ENCODE data around the gene MAN1A1.

The MAN1A1 gene

DNA sequence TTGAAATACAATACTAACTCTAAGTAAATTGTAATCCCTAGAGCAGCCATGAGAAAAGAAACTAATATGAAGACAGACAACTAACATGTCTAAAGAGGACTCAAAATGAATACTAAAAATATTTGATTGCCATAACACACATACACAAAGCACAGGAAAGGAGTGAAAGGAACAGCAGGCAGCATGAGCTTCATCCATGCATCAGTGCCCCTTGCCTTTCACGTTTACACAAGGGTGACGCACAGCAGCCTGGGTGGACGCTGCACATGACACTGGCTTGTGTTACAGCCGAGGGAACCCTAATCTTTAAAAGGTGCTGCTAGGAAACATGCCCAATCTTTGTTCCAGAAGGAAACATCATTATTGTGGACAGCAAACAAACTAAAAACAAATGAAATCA, 123.5 kb downstream of the MAN1A1 start:
- DNase-seq = no peak

DNA sequence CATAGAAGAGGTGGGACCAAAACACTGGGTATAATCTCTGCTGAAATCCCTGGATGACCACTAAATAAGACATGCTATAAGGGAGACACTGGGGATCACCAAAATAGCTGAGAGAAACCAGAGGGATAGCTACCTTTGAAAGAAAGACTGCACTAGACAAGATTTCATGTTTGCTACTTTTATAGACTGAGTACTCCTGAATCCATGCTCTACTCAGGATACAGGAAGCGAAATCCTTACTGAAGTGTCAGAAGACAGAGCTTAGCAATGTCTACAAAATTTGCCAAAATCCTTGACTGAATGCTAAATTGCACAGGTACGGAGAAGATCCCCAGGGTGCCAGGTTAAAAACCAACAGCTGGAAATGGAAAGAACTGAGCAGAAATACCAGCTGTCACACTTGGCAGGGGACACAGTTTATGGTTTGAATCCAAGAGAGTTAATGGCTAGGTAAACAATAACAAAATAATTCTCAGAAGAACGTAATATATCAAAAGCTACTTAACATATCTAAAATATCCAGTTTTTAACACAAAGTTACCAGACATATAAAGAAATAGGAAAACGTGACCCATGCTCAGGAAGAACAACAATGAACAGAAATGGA, 125.4 kb downstream of the MAN1A1 start:
- no peak for DNase-seq

DNA sequence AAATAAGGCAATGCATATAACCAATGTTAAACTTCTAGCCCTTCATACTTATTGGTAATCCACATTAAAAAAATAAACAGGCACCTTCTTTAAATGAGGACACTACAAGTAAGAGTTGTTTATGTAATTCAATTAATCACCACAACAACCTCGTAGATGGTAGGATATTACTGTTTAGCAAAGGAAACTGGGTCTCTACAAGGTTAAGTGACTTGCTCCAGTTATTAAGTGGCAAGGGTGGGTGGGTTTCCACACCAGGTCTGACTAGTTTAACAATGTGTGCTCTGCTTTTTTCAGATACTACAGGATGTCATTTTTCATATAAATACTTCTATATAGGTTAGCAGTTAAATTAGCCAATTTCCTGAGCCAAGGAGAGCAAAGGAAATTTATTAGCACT, 129.1 kb downstream of the MAN1A1 start:
- no peak for DNase-seq

DNA sequence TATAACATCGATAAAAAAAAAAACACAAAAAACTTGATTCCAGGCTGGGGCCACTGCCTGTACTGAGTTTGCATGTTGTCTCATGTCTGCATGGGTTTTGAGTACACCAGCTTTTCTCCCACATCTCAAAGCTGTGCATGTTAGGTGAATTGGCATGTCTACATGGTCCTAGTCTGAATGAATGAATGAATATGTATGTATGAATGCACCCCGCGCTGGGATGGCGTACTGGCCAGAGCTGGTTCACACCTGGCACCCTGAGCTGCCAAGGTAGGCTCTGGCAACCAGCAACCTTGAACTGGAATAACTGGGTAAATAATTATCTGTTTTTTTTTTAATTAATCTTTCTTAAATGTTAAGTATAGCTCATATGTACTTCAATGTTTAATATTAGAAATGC, 131.0 kb downstream of the MAN1A1 start:
- no peak for DNase-seq

DNA sequence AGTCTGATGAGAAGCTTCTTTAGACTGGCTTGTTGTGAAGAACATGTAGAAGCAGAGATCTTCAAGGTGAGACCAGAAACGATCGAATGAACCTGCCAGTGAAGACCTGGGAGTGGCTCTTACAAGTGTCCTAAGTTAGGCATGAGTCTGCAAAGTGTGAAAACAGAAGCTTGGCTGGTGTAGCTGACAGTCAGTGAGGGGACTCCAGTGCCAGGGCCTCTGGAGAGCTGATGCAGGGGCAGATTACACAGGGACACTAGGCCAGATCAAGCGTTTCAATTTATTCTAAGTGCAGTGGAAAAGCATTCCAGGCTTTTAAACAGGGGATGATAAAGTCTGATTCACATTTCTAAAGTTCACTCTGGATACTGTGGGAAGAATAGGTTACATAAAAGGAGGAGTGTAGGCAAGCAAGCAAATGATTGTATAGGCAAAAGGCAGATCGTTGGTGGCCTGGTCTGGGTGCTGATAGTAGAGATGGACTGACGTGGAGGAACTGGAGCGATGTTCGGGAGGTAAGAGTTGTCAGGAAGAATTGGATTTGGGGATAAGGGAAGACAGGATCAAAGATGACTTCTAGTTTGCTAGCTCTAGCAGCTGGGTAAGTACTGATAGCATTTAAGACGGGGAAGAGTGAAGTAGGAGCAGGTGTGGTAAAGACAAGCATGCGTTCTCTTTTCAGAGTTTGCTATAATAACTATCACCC, 133.5 kb downstream of the MAN1A1 start:
- DNase-seq = no peak

DNA sequence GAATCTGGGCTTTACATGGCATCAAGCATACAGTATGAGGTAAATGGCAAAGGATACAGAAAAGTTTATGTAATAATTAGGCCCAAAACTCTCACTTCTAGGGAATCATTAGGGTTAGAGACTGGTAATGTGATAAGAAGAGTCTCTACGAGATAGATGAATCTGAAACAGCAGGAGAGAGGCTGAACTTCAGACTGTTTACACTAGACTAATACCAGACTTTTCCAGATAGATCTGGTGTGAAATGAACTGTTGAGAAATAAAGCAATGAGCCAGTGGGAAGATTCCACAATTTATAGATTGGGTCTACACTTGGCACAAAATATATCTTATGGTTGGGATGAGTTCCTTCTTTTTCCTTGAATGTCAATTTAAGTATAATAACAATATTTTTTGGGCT, 134.3 kb downstream of the MAN1A1 start:
- no peak for DNase-seq

DNA sequence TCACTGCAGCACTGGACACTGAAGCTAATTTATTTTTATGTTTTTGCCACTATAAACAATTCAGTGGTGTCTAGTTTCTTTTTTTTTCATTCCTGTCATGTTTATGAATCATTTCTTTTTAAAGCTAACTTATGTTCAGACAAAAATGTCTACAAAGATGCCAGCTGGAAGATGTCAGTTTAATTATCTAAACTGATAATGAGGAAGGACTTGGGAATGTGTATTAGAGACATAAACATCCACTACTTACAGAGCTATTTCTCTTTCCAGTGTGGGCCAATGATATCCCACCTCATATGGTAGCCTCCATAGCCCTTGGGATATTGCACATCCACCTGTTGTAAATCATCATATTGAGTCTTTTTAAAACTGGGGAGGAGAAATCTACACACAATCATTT, 139.0 kb downstream of the MAN1A1 start:
- DNase-seq = no peak

DNA sequence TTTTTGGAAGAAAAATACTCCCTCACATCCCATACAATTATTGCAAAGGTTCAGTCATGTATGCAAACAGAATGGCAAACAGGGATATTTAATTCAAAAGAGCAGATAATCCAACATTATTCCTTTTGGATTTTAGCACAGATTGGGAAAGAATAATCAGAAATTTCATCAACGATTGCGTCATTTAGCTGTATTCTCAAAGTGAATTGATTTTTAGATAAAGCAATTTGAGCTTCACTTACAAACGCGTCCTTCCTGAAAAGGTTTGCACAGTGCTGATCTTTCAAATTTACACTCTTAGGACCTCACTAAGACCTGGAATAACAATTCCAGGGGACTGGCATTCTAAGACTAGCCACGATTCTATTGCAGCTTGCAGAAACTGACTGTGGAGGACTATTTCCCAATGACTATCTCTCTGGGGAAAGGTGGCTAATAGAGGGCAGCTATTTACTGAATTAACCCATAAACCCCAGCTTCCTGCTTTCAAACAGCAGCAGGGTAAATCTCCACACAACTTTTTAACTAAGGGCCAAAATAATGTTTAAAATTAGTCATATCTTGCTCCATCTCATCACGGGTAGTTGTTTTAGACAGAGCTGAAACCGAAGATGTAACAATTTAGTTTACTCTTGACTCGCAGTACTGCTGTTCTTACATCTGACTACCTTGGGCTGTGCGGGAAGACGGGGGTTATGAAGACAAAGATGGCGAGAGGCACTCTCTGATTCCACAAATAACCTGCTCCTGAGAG, 139.9 kb downstream of the MAN1A1 start:
- no peak for DNase-seq

DNA sequence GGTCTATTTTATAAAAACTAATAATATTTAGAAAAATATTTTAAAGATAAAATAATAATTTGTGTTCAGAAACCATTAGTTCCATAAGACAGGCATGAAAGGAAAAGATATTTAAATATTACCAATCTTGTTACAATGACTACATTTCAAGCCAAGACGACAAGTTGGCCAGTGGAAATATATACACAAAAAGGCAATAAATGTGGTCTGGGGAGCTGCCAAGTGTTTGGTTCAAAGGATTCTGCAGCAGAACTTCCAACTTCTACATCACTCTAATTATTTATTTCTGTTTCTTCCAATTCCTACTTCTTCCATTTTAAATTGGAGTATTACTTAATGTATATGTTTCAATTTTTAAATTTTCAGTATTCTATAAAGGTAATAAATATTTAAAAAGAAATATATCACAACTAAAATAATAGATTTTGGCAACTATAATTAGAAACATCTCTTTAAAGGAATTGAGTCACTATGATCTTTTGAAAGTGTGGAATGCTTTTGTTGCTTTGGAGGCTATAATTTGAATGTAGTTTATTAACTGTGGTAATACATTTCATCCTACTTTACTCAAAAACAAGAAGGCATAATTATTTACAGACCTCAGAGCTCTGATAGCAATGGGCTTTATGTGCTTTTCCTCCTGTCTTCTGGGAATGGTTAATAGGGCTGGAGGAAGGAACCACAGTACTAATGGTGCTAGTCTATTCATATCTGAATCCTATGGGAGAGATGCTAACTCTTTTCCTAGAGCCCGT, 141.4 kb downstream of the MAN1A1 start:
- no peak for DNase-seq

DNA sequence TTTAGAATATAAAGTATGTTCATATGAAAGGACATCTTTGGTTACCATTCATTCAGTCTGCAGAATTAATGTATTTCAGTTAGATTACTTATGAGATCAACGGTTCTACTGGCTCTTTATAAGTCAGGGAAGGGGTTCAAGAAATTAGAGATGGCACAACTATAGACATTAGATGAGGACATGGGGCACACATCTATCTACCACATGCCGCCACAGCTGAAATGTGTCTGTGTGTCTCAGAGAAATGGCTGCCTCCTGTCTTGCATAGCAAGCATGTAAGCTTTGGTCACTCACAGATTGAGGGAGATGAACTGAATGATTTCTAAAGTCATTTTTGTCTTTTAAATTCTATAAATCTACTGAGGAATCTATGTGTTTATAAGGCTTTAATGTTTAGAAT, 142.2 kb downstream of the MAN1A1 start:
- no peak for DNase-seq

DNA sequence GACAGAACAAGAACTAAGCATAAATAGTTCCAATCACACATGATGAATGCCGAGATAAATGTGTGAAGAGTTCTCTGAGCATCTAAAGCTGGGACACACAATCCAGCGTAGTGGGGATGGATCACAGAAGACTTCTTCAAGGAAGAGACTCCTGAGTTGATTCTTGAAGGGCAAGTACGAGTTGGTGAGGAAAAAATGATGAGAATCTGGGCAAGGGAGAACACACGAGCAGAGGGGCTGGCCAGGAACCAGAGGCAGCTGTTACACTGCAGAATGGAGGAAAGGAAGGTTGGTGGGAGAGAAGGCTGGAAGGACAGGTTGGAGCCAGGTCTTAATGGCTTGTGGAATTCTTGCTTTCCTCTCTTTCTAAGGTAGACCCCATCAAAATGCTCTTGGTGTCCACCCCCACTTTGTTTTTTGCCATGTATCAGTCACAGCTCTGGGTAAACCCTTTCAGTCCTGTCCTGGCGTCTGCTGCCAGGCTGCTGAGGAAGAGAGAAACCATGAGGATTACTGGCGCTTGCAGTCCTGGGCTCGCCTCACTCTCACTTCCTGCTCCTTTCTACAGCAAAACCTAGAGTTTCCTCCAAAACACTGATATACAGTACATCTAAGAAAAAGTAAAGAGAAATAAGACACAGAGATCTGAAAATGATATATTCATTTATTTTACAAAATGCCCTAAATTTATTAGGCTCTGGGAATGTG, 143.5 kb downstream of the MAN1A1 start:
- DNase-seq = no peak

DNA sequence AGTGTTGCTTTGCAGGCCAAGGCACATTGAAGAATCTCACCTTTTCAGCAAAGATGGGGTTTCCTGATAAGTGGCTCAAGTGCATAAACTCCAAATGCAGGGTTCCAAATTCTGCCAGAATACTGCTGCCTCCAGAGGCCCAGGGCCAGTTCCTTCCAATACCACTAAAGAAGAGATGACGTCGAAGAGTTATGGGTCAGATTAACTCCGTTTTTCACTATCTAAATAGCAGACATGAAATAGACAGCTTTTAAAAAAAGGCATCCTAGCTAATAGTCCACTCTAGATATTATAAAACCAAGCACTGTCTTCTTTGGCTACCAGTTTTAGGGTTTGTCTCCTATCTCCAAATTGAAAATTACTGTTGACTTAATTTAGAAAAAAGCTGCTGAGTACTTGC, 144.8 kb downstream of the MAN1A1 start:
- no peak for DNase-seq

DNA sequence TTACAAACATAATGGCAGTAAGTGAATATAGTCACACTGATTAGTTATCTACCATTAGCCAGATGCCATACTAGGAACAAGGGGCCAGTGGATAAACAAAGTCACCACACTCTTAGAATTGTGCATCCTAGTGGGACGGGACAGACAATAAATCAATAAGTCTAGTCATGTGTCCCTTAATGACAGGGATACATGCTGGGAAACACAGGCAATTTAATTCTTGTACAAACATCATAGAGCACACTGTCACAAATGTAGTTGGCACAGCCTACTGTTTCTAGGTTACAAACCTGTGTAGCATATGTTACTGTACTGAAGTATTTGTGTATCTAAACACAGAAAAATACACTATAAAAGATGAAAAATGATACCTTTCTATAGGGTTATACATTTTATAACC, 148.1 kb downstream of the MAN1A1 start:
- DNase-seq = peak; percentile 43

DNA sequence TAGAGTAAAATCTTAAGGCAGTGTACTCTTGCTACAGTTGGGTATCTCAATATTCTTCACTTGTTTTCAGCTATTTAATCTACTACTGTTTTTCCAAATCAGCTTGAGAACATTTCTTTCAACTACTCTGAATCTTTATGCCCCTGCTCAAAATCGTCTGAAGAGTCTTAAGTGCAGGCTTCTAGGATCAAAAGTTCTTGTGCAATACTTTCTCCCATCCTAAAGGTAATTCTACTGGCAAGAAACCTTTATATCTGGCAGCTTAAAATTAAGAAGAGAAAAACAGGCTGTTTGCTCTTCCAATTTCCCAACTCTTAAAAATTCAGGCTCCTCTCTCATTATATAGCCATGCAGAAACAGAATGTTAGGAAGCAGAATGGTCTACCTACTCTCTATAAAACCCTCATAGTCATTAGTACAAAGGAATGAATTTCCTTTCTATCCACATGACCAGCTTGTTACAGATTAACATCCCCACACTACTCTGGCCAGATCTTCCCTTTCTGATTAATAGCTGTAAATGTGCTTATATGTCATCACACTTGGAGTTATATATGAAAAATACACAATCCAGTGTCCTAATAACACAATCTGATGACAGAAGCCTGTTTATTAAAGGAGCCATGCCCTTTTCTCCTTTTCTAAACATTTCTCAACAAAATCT, 148.9 kb downstream of the MAN1A1 start:
- DNase-seq = no peak

DNA sequence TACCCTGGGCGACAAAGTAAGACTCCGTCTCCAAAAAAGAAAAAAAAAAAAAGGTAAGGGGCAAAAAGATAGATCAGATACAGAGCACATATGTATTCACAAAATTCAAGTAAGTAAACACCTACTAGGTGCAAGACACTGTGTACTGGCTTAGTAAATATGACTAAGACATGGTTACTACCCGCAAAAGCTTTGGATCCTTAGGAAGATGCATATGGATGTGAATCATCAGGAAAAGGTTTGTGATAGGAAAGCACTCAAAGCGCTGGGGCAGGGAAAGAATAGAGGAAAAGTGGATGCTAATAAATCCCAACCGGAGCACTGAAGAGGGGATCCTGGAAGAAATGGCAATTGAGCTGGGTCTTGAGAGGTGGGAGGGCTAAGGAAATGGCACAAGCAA, 152.3 kb downstream of the MAN1A1 start:
- DNase-seq = no peak

DNA sequence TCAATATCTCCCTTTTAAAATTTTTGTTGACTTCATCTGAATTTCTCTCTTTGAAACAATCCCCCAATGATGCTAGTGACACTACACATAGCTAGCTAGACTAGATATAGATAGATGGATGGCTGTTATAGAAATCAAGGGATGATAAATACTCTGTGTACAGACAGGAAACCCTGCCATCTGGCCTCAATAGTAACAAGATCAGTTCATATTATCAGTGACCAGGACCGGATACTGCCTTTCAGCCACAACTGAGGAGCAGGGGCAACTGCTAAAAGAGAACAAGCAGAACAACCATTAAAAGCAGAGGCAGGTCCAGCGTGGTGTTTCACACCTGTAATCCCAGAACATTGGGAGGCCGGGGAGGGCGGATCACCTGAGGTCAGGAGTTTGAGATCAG, 152.8 kb downstream of the MAN1A1 start:
- no peak for DNase-seq

DNA sequence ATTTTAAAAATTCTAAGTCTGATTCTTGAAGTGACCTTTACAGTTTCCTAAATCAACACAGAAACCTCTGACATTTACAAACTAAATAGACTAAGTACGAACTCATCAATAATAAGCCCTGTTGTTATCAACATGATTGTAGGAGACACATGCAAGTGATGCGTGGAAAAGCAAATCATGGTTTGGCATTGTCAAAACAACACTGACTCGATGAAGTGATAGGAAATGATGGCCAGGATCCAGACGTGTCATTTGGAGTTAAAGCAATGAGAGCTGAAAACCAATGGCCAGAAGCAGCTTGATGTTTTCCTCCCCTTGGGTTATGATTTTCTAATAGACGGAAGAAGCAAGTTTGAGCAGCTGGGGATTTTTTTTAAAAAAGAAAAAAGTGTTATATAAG, 153.7 kb downstream of the MAN1A1 start:
- no peak for DNase-seq

DNA sequence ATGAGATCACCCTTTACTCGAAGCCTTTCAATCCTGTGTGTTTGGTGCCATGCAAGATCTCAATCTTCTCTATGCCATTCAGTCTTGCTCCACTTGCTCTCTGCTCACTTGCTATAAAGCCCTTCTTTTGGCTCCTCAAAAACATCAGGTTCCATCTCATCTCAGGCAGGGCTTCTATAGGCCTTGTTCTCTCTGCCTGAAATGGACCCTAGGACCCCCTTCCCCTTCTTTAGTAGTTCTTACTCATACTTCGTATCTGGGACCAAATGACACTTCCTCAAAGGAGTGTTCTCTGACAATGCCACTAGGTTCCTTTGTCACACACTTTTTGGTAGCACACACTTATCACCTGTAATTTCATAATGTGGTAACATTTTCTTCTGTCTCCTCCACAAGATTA, 154.4 kb downstream of the MAN1A1 start:
- DNase-seq = no peak

DNA sequence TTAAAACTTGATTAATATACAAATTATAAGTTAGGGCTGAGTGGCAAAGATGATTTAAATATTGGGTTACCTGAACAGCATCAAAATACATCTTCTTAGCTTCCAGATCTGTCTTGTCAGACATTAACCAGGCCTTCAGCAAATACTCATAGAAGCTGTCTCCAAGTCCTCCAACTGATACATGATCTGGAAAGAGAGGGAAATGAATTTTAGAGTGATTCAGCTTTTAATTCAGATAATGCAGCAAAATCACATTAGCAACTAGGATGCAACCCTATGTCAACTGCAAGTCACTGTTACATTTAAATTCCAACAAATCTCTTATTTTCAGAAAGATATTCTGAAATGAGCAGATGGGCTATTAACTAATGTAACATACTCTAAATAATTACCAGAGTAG, 155.9 kb downstream of the MAN1A1 start:
- no peak for DNase-seq

DNA sequence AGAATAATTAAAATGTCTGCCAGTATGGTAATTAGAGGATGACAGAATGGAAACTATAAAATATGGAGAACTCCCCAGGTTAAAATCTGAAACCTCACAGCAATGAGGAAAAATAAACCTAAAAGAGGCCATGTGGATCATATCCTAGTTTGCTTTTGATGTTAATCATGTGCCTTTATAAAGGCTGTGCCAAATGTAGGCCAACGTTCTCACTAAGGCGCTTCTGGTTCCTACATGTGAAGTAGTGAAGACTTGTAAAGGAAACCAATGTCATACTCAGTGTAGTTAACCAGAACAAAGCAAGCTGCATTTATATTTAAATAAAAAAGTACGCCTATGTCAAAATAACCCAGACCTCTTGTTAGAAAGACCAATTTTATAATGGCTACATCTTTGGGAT, 157.4 kb downstream of the MAN1A1 start:
- no peak for DNase-seq

DNA sequence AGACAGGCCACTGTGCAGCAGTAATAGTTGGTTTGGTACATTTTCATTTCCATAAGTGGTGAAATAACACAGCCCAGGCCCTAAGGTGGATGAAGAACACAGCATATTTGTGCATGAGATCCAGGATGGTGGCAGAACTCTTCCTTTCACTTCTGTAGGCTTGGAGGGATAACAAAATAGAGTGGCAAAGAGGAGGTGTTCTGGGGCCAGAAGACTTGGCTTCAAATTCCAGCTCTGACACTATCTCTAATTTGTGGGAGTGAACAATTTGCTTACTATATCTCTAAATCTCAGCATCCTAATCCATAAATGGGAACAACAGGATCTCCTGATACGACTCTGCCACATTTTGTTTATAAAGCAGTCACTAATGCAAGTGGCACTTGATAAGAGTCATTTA, 159.4 kb downstream of the MAN1A1 start:
- DNase-seq = no peak

DNA sequence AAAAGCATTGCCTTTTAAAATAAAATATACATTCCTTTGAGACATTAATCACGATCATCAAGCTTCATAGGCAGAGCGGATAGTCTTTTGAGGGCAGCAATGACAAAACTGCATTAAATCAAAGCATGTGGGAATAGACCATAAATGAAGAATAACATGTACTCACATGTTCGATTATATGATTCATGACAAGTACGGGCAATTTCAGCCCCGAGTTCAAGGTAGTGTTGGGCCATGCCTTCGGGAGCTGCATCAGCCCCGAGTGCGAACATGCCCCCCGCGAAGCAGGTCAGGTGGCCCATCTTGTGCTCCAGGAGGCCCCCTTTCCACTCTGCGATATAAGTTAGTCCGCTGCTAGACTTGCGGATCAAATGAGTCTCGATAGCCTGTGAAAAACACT, 160.1 kb downstream of the MAN1A1 start:
- no peak for DNase-seq

Measured in NCI-H1417 treated with DMSO at 0.1 percent for 48 hours (cell line).